Islet precursor cell (in vitro differentiated cells): ENCODE measurements around the gene INPP4A.

Source experiments
- DNase-seq: peaks from one replicate; pipeline ENCODE4 v3.0.0-alpha.2; 2018

The INPP4A gene

DNA sequence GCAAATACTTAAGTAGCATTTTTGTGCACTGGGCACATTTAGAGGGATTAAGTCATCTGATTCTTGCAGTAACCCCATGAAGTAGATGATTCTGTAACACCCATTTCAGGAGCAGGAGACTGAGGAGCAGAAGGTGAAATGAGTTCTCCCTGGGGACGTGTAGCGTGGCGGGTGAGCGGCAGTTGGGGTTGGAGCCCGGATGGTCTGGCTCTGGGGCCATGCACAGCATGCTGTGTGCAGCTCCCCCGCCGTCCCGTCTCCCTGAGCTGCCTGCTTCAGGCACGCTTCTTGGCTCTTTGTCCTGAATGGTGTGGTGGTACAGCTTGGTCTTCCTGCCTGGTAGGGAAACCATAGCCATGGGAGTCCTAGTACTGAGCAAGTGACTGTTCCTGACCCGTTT is 32.4 kb downstream of the INPP4A start:
- DNase-seq, result no peak

GRCh38 chr2:98477506-98477905 is 32.8 kb downstream of the INPP4A start:
- no peak for DNase-seq

DNA sequence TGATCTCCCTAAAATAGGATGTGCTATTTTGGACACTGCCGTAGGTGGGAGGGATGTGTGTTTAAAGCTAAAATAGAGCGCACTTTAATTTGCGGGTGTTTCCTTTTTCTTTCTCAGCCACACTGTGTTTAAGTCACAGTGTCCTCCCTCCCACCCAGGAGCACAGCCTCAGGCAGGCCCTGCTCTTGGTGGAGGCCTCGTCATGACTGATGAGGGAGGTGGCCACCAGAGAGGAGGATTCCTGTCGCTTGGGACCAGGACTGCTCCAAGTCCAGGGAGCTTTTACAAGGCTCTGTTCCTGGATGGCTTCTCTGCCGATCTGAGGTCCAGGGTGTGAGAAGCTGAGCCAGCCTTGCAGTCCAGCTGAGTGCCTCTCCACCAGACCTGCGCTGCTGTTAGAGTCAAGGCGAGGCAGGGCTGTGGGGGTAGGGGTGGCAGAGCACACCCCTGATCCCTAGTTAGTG is 33.5 kb downstream of the INPP4A start:
- no peak for DNase-seq

GRCh38 chr2:98478907-98479306 is 34.2 kb downstream of the INPP4A start:
- no peak for DNase-seq

- no peak for DNase-seq
These were observed 34.7 kb downstream of the INPP4A start for GRCh38 chr2:98479371-98479770.

DNA sequence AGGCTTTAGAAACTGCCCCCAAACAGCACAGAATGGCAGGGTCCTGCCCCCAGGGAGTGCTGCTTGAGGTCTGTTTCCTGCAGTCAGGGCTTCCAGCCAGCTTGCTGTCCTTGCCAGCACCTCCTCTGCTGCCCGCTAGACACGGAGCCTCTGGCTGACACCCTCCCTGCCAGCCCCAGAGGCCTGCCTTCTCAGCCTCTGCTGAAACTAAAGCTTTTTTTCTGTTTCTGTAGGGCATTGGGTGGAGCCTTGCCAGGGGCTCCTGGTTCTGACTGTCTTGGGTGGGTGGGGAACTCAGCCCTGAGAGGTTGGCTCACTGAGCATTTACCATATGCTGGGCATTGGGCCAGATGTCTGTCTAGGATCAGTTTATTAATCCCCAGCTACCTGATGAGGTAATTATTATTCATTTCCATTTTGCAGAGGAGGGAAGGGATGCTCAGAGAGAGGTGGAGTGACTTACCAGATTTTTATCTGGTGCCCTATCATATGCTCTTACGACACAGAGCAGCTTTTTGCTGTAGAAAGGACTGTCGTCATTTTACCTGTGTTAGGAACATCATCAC is 35.4 kb downstream of the INPP4A start:
- DNase-seq, result peak; percentile 70

DNA sequence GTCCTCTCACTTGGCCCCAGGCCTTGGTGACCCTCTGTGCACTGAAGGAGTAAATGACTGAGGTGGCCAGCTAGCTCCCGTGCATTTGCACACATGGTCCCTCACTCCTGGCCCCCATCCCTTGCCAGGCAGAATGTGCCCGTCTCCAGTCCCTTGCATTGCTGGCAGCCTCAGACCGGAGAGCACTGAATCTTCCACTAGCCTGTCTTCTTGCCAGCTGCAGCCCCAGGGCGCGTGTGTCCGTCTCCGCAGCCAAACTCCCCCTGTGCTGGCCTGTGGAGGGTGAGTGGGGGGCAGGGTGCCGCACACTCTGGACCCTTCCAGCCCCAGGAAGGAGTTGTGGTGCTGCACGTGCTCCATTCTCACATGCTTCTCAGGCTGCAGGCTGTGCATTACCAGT is 35.9 kb downstream of the INPP4A start:
- no peak for DNase-seq

DNA sequence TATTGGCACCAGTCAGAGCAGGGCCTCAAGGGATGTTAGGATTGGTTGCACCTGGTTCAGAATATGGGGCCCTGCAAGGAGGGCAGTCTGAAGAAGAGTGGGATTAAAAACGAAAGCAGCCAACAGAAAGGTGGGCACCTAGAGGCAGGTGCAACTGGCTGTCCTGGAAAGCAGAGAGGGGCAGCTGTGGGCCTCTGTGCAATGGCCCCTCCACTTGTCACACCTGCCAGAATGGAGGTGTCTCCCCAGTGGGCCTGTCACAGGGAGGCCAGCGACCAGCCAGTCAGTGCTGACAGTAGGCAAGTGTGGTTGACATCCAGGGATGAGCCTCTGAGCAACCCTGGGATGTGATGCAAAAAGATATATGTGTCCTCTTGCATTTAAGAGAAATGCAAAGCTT is 37.7 kb downstream of the INPP4A start:
- DNase-seq, result no peak

DNA sequence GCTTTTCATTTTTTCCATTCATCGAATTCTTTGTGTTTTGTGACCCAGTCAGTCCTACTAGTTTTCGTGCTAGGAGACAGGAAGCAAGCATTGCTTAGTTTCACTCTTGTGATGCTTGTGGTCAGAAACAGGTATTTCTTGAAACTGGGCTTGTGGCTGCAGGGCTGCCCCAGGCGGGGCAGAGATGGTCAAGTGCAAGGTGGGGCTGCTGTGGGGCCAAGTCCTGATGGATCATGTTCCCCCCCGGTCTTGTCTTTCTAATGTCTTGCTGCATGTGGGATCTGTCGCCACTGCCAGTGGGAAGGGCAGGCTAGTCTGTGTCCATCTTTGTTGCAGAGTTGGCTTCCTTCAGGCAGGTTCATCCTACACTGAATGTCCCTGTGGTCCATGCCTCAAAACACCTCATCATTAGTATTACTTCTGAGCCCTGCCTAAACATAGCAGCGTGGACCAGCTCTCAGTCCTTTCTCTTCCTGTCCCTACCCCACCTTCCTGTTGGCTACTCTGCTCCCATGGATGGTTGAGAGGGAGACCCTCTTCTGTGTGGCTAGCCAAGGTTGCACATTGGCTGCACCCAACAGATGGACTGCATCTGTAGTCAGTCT is 38.7 kb downstream of the INPP4A start:
- peak; percentile 65 for DNase-seq

DNA sequence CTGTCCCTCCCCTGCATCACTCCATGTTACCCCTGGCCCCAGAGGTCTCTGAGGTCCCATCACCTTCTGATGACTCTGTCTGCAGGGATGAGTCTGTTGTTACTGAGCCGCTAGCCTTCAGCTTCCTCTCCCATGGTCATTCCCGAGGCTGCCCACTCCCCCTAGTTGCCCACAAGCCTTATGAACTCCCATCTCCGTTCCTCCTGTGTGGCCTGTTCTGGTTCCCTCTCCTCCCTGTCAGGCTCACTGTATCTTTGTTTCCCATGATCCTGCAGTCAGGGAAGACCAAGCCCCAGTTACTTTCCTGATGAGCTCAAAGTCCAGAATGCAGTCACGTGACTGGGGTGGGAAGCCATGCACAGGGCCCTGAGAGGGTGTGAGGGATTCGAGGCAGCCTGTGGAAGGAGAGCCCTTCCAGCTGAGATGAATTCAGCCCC is 39.5 kb downstream of the INPP4A start:
- no peak for DNase-seq

DNA sequence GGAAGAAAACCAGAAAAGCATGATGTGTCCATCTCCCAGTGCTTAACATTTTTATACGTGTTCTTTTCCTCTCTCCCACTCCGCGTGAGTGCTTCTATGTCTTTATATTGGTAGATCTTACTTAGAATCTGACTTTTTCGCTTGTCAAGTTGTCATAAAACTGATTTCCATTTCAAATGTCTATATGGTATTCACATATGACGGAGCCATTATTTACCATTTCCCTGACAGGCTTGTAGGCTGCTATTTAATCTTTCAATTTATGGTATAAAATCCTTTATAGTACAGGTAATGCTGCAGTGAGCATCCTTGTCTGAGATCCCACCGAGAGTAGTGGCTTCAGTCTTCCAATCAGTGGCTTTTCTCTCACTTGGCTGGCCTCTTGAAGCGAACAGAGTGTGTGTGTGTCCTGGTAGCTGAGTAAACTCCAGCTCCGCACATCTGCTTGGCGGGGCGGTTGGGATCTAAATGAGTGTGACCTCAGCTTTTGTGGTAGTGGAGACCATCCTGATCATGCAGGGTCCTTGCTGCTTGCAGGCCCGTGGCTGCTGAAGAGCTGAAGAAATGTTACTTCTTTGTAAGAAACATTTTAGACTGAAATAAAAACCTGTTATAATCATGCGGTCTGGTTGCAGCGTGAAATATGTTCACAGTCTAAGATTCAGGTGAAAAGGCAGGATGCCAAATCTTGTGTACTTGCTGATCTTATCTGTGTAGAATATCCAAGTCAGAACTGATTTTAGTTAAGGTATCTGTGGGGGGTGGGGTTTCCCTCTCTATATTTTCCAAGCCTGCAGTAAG is 40.2 kb downstream of the INPP4A start:
- DNase-seq, result no peak

GRCh38 chr2:98485453-98485755 is 40.7 kb downstream of the INPP4A start:
- no peak for DNase-seq

DNA sequence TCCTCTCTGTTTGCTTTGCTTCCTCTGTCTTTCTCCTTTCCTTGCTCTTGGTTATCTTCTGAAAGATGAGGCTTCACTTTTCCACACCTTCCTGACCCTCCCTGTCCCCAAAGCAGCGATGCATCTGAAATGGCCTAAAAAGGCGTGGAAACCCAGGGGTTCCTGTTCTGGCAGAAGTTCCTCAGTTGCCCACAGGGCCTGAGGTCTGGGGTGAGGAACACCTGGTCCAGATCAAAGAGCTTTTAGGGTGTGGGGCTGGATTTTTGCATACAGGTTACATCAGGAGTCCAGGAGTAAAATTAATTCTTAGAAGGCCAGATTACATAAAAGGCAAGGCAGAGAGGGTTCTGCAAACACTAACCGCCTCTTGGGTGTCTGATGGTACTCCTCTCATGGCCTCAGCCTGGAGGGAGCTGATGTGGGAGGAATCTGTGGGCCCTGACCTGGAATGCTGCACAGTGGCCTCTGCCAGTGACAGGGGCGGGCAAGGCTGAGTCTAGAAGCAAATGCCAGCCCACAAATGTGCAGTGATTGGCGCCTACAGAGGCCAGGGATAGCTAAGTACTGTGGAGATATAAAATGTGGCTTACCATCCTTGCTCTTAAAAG is 41.8 kb downstream of the INPP4A start:
- DNase-seq, result no peak

GRCh38 chr2:98487101-98487805 is 42.6 kb downstream of the INPP4A start:
- DNase-seq, result no peak

- no peak for DNase-seq
These were observed 43.1 kb downstream of the INPP4A start for GRCh38 chr2:98487806-98488189.

- DNase-seq, result no peak
These were observed 43.6 kb downstream of the INPP4A start for GRCh38 chr2:98488252-98488651.

DNA sequence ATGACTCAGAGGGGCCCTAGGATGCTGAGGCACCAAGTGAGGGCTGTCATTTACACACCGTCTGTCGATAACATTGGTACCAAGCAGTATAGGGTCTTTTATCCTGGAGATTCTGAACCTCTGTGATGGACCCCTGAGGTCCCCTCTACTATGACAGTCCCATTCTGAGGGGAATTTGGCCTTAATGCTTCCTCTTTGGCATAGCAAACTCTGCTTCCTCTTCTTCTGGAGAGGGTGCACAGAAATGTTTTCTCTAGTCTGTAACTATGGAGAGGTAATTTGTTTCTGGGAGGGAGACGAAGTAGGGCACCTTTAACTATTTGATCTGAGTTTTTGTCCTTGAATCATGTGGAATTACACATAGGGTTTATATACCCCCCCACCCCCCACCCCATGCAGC is 44.8 kb downstream of the INPP4A start:
- DNase-seq, result no peak

- DNase-seq, result no peak
These were observed 45.6 kb downstream of the INPP4A start for GRCh38 chr2:98489971-98490962.

GRCh38 chr2:98492441-98492840 is 47.8 kb downstream of the INPP4A start:
- no peak for DNase-seq

- DNase-seq, result no peak
These were observed 50.0 kb downstream of the INPP4A start for GRCh38 chr2:98494699-98495098.

- no peak for DNase-seq
These were observed 52.3 kb downstream of the INPP4A start for GRCh38 chr2:98496750-98497493.
